ENCODE results near the gene SLC6A18.

GRCh38 chr5:1230551-1230950, 5.4 kb downstream of the SLC6A18 start:
- TF ChIP-seq POLR2A (IDR thresholded peaks at IDR 0.05) (no peak), CTCF (IDR thresholded peaks at IDR 0.05) (no peak)
